ENCODE results near the gene EHD2.

Gene EHD2

DNA sequence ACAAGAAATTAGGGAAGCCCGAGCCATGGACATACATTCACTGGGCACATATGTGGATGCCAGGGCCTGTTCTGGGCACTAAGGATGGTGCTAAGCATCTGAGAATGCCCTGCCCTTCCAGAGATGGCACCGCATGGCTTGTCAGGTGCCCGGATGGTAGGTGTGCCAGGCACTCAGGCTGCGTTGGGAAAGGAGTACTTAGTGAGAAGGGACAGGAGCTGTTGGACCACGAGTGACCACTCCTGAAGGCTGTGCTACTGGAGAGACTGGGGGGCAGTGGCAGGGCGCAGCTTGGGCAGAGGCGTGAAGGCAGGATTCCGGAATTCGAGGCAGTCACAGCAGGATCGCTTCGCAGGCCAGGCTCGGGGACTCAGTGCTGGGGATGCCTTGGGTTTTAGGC, 38.0 kb upstream of the EHD2 start:
- no peaks in the 10 kb centered on the region for H3K4me1 ChIP-seq (ENCODE audit: insufficient read depth, low read length)
- no peaks in the 10 kb centered on the region for H3K27me3 ChIP-seq (ENCODE audit: insufficient read depth, low read length, poor library complexity)
- H3K9me3 ChIP-seq (ENCODE audit: insufficient read depth, low read length, severe bottlenecking), result no peaks in the 10 kb centered on the region
- H4K20me1 ChIP-seq (ENCODE audit: insufficient read depth, low read length), result peaks cover 29% of the 10 kb centered on the region
- ATAC-seq (ENCODE audit: insufficient read depth, low read depth) (no peak), DNase-seq (no peak)
- H3K4me2 ChIP-seq (ENCODE audit: insufficient read depth, low read length), result no peak overlapping the region
- H2AFZ ChIP-seq (ENCODE audit: low read depth, low read length), result no peak overlapping the region
- H3K27ac ChIP-seq (ENCODE audit: low read length), result no peak overlapping the region
- H3K9ac ChIP-seq (ENCODE audit: low read depth, low read length), result no peak overlapping the region
- TF ChIP-seq EZH2 (IDR thresholded peaks at IDR 0.05; ENCODE audit: borderline replicate concordance, low read depth, low read length, severe bottlenecking), result no peak
- TF ChIP-seq, protein P1, sequence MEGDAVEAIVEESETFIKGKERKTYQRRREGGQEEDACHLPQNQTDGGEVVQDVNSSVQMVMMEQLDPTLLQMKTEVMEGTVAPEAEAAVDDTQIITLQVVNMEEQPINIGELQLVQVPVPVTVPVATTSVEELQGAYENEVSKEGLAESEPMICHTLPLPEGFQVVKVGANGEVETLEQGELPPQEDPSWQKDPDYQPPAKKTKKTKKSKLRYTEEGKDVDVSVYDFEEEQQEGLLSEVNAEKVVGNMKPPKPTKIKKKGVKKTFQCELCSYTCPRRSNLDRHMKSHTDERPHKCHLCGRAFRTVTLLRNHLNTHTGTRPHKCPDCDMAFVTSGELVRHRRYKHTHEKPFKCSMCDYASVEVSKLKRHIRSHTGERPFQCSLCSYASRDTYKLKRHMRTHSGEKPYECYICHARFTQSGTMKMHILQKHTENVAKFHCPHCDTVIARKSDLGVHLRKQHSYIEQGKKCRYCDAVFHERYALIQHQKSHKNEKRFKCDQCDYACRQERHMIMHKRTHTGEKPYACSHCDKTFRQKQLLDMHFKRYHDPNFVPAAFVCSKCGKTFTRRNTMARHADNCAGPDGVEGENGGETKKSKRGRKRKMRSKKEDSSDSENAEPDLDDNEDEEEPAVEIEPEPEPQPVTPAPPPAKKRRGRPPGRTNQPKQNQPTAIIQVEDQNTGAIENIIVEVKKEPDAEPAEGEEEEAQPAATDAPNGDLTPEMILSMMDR (IDR thresholded peaks at IDR 0.05; ENCODE audit: borderline replicate concordance, extremely low read depth, low read length, poor library complexity, severe bottlenecking), result no peak
- H3K79me2 ChIP-seq (ENCODE audit: insufficient read depth, low read length), result 0 out of 2 replicates have a peak, but pooled peaks cover 2% of the 10 kb centered on the region
- peaks cover 44% of the 10 kb centered on the region for H3K36me3 ChIP-seq (ENCODE audit: insufficient read depth, low read length)
- H3K4me3 ChIP-seq (ENCODE audit: low read depth in 1 of 2, low read length in 2 of 2), result no peak overlapping the region

DNA sequence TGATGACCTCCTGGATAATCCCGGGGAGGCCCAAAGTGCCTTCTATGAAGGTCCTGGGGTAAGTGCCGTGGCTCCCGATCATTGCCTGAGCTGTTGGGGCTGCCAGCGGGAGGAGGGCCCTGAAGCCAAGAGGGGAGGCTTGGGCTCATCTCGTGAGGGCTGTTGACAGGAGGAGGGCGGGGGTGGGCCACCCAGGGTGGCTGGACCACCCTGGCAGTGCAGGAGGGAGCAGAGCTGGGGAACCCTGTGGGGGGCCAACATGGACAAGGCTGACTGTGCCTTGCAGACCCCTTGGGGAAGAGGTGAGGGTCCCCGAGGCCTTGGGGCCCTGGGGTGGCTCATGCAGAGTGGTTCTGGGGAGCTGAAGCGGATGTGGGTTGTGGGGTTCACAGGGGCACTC, 37.4 kb upstream of the EHD2 start:
- Histone ChIP-seq H4K20me1 (ENCODE audit: insufficient read depth, low read length) (peaks cover 23% of the 10 kb centered on the region), H3K4me1 (ENCODE audit: insufficient read depth, low read length) (no peaks in the 10 kb centered on the region), H3K4me3 (ENCODE audit: low read depth in 1 of 2, low read length in 2 of 2) (no peak overlapping the region), H3K27me3 (ENCODE audit: insufficient read depth, low read length, poor library complexity) (no peaks in the 10 kb centered on the region), H3K9ac (ENCODE audit: low read depth, low read length) (no peak overlapping the region), H2AFZ (ENCODE audit: low read depth, low read length) (no peak overlapping the region), H3K79me2 (ENCODE audit: insufficient read depth, low read length) (no peaks in the 10 kb centered on the region), H3K9me3 (ENCODE audit: insufficient read depth, low read length, severe bottlenecking) (no peaks in the 10 kb centered on the region), H3K27ac (ENCODE audit: low read length) (no peak overlapping the region), H3K36me3 (ENCODE audit: insufficient read depth, low read length) (peaks cover 42% of the 10 kb centered on the region), H3K4me2 (ENCODE audit: insufficient read depth, low read length) (no peak overlapping the region)
- ATAC-seq (ENCODE audit: insufficient read depth, low read depth), result no peak
- no peak for DNase-seq
- no peak for TF ChIP-seq EZH2 (IDR thresholded peaks at IDR 0.05; ENCODE audit: borderline replicate concordance, low read depth, low read length, severe bottlenecking)
- TF ChIP-seq, protein P1 (IDR thresholded peaks at IDR 0.05; ENCODE audit: borderline replicate concordance, extremely low read depth, low read length, poor library complexity, severe bottlenecking), result no peak

DNA sequence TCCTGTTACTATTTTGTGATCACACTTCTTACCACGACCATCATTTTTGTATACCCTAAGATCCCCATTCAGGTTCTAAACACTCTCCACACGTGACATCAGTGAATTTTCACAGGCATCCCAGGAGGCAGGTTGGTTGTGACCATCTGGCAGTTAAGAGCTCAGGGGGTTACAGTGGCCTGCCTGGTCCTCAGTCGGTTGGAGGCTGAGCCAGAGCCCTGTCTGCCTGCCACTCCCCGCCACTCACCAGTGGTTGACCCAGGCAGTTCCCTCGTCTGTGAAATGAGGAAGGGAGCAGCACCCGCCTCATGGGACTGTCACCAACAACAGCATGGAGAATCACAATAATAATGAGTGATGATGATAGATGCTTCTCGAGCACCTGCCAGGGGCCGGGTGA, 36.4 kb upstream of the EHD2 start:
- Histone ChIP-seq H3K79me2 (ENCODE audit: insufficient read depth, low read length) (no peaks in the 10 kb centered on the region), H3K4me3 (ENCODE audit: low read depth in 1 of 2, low read length in 2 of 2) (no peak overlapping the region), H3K9ac (ENCODE audit: low read depth, low read length) (no peak overlapping the region), H3K4me1 (ENCODE audit: insufficient read depth, low read length) (no peaks in the 10 kb centered on the region), H3K4me2 (ENCODE audit: insufficient read depth, low read length) (no peak overlapping the region), H3K27ac (ENCODE audit: low read length) (no peak overlapping the region), H3K27me3 (ENCODE audit: insufficient read depth, low read length, poor library complexity) (no peaks in the 10 kb centered on the region), H3K36me3 (ENCODE audit: insufficient read depth, low read length) (peaks cover 42% of the 10 kb centered on the region), H3K9me3 (ENCODE audit: insufficient read depth, low read length, severe bottlenecking) (no peaks in the 10 kb centered on the region), H4K20me1 (ENCODE audit: insufficient read depth, low read length) (peaks cover 19% of the 10 kb centered on the region), H2AFZ (ENCODE audit: low read depth, low read length) (no peak overlapping the region)
- ATAC-seq (ENCODE audit: insufficient read depth, low read depth) (no peak), DNase-seq (no peak)
- TF ChIP-seq, protein P1 (IDR thresholded peaks at IDR 0.05; ENCODE audit: borderline replicate concordance, extremely low read depth, low read length, poor library complexity, severe bottlenecking), result no peak
- no peak for TF ChIP-seq EZH2 (IDR thresholded peaks at IDR 0.05; ENCODE audit: borderline replicate concordance, low read depth, low read length, severe bottlenecking)

Measured in DND-41 (cell line).